H1 (cell line): ENCODE measurements around the gene NDFIP2. TPM values are rescaled to one million over a fixed set of nuclear protein-coding genes. Genes with fewer than 3 reads are reported as not detected.

Experiments
- CTCF ChIA-PET: fragments of 300-600 bp; sonication (Branson Sonifier 250); formaldehyde crosslinking; loops from one replicate; lab custom pipeline; 2021; ENCODE audit not compliant: partially characterized antibody; lab: Charles Lee
- POLR2A ChIA-PET: fragments of 300-600 bp; sonication (Branson Sonifier 250); formaldehyde crosslinking; loops from one replicate; lab custom pipeline; 2021; ENCODE audit warnings: inconsistent platforms; ENCODE audit not compliant: partially characterized antibody; lab: Charles Lee
- DNase-seq, 2 experiments: peaks; one replicate each; pipeline versions ENCODE4 v3.0.0 to v3.0.0-alpha.2; 2010 to 2022; ENCODE audit warnings: low spot score in 2 of 2, low read depth in 1 of 2, mixed read lengths in 1 of 2
- FAIRE-seq: peaks from 2 replicates; lab custom pipeline; 2011; peaks lifted over from hg19 to GRCh38; lab: Jason Lieb, UNC
- H2AFZ ChIP-seq: 2 replicates; pipeline ENCODE4 v1.8.1; 2012; ENCODE audit warnings: low read length, inconsistent platforms
- H2AK5ac ChIP-seq: 2 replicates; pipeline ENCODE4 v1.6.1; 2013; ENCODE audit warnings: low read depth, low read length
- H2BK120ac ChIP-seq: replicated peaks from 2 replicates; pipeline ENCODE3; 2013; ENCODE audit warnings: low read depth, low read length, inconsistent platforms
- H2BK12ac ChIP-seq: 2 replicates; pipeline ENCODE4 v1.6.1; 2013; ENCODE audit warnings: low read depth, low read length
- H2BK15ac ChIP-seq: 2 replicates; pipeline ENCODE4 v1.6.1; 2013; ENCODE audit warnings: low read length
- H2BK20ac ChIP-seq: 2 replicates; pipeline ENCODE4 v1.6.1; 2013; ENCODE audit warnings: low read length
- H2BK5ac ChIP-seq: 2 replicates; pipeline ENCODE4 v1.6.1; 2013; ENCODE audit warnings: low read depth, low read length
- H3K14ac ChIP-seq: 2 replicates; pipeline ENCODE4 v1.6.1; 2013; ENCODE audit warnings: inconsistent platforms; ENCODE audit not compliant: insufficient read length
- H3K18ac ChIP-seq: 2 replicates; pipeline ENCODE4 v1.6.1; 2013; ENCODE audit warnings: low read length; ENCODE audit errors: extremely low read depth
- H3K23ac ChIP-seq: 2 replicates; pipeline ENCODE4 v1.6.1; 2013; ENCODE audit warnings: inconsistent platforms; ENCODE audit not compliant: insufficient read length
- H3K23me2 ChIP-seq: 2 replicates; pipeline ENCODE4 v1.6.1; 2013; ENCODE audit warnings: low read depth, low read length
- H3K27ac ChIP-seq: 2 replicates; pipeline ENCODE4 v1.6.1; 2011; ENCODE audit warnings: low read depth, low read length, inconsistent platforms
- H3K27me3 ChIP-seq, 4 experiments: replicated peaks in 1 of 4; 1 replicate in 1 of 4; 2 replicates in 3 of 4; pipeline versions ENCODE4 v1.6.1 to v1.8.1; 2011 to 2013; ENCODE audit warnings: low read length in 3 of 4, mild to moderate bottlenecking in 3 of 4, inconsistent platforms in 2 of 4, mixed read lengths in 2 of 4, moderate library complexity in 1 of 4; ENCODE audit not compliant: control insufficient read depth in 3 of 4, insufficient read depth in 3 of 4; ENCODE audit errors: extremely low read depth in 1 of 4
- H3K36me3 ChIP-seq, 4 experiments: 2 replicates each; pipeline versions ENCODE4 v1.6.1 to v1.8.1; 2011 to 2013; ENCODE audit warnings: mild to moderate bottlenecking in 4 of 4, low read length in 3 of 4, moderate library complexity in 2 of 4, control low read depth in 1 of 4, inconsistent platforms in 1 of 4; ENCODE audit not compliant: insufficient read depth in 4 of 4, control insufficient read depth in 2 of 4
- H3K4ac ChIP-seq: replicated peaks from 2 replicates; pipeline ENCODE3; 2013; ENCODE audit warnings: low read length, low read depth, mixed read lengths, inconsistent platforms; ENCODE audit not compliant: insufficient read length
- H3K4me1 ChIP-seq, 4 experiments: replicated peaks in 1 of 4; 1 replicate in 1 of 4; 2 replicates in 3 of 4; pipeline versions ENCODE4 v1.6.1 to v1.8.1; 2011 to 2013; ENCODE audit warnings: low read length in 3 of 4, inconsistent platforms in 2 of 4, mixed read lengths in 1 of 4; ENCODE audit not compliant: insufficient read depth in 4 of 4, control insufficient read depth in 3 of 4
- H3K4me2 ChIP-seq, 2 experiments: 2 replicates each; pipeline versions ENCODE4 v1.6.1 to v1.8.1; 2011 to 2013; ENCODE audit warnings: low read depth in 2 of 2, low read length in 2 of 2, control low read depth in 1 of 2, inconsistent platforms in 1 of 2, mild to moderate bottlenecking in 1 of 2; ENCODE audit not compliant: insufficient read depth in 1 of 2
- H3K4me3 ChIP-seq, 4 experiments: fragments of 200-600, 300-600 bp in 1 of 4; sonication (generic), shearing (Covaris generic), sonication (Bioruptor Twin) in 1 of 4; 2 replicates each; pipeline versions ENCODE4 v1.5.1 to v1.8.1; 2011 to 2016; ENCODE audit warnings: low read length in 4 of 4, low read depth in 3 of 4, control low read depth in 2 of 4, inconsistent platforms in 2 of 4, mild to moderate bottlenecking in 2 of 4, mixed read lengths in 1 of 4, moderate library complexity in 1 of 4; ENCODE audit not compliant: insufficient read depth in 2 of 4; ENCODE audit errors: extremely low read depth in 1 of 4
- H3K56ac ChIP-seq: replicated peaks from 2 replicates; pipeline ENCODE3; 2013; ENCODE audit warnings: low read depth, mild to moderate bottlenecking, mixed read lengths, low read length, inconsistent platforms; ENCODE audit not compliant: insufficient read length
- H3K79me1 ChIP-seq: 2 replicates; pipeline ENCODE4 v1.6.1; 2013; ENCODE audit warnings: low read depth, low read length, control low read depth
- H3K79me2 ChIP-seq, 2 experiments: 2 replicates each; pipeline versions ENCODE4 v1.6.1 to v1.8.1; 2012 to 2013; ENCODE audit warnings: low read length in 2 of 2, mild to moderate bottlenecking in 2 of 2, inconsistent platforms in 1 of 2; ENCODE audit not compliant: insufficient read depth in 2 of 2, control insufficient read depth in 1 of 2
- H3K9ac ChIP-seq, 4 experiments: replicated peaks in 1 of 4; 1 replicate in 1 of 4; 2 replicates in 3 of 4; pipeline versions ENCODE4 v1.6.1 to v1.8.1; 2011 to 2013; ENCODE audit warnings: low read depth in 3 of 4, low read length in 3 of 4, control low read depth in 2 of 4, mild to moderate bottlenecking in 2 of 4, moderate library complexity in 2 of 4, inconsistent platforms in 1 of 4; ENCODE audit errors: extremely low read depth in 1 of 4
- H3K9me3 ChIP-seq, 2 experiments: 2 replicates each; pipeline versions ENCODE4 v1.6.1 to v1.8.1; 2012 to 2013; ENCODE audit warnings: mild to moderate bottlenecking in 2 of 2, moderate library complexity in 2 of 2, control low read depth in 1 of 2, inconsistent platforms in 1 of 2, low read depth in 1 of 2, low read length in 1 of 2, mixed read lengths in 1 of 2; ENCODE audit not compliant: insufficient read depth in 2 of 2
- H4K20me1 ChIP-seq, 2 experiments: replicated peaks in 1 of 2; 2 replicates each; pipeline versions ENCODE3 to v1.8.1; 2011 to 2013; ENCODE audit warnings: inconsistent platforms in 2 of 2, low read length in 2 of 2, mild to moderate bottlenecking in 1 of 2; ENCODE audit not compliant: insufficient read depth in 2 of 2, control insufficient read depth in 1 of 2
- H4K5ac ChIP-seq: 2 replicates; pipeline ENCODE4 v1.6.1; 2013; ENCODE audit warnings: low read length, low read depth, mixed read lengths, inconsistent platforms; ENCODE audit not compliant: insufficient read length
- H4K8ac ChIP-seq: 2 replicates; pipeline ENCODE4 v1.8.0; 2013; ENCODE audit warnings: mild to moderate bottlenecking, moderate library complexity, low read length, inconsistent platforms; ENCODE audit not compliant: insufficient read depth; ENCODE audit errors: extremely low read depth
- H4K91ac ChIP-seq: replicated peaks from 2 replicates; pipeline ENCODE3; 2013; ENCODE audit warnings: low read length, mixed read lengths, inconsistent platforms; ENCODE audit not compliant: insufficient read length
- BACH1 ChIP-seq: IDR thresholded peaks from 2 replicates; pipeline ENCODE4 v1.6.1; 2012; ENCODE audit warnings: low read length, improper control_type of control experiment
- CTBP2 ChIP-seq: IDR thresholded peaks from 2 replicates; pipeline ENCODE4 v1.7.0; 2011; ENCODE audit warnings: borderline replicate concordance, mild to moderate bottlenecking, moderate library complexity, mixed read lengths, low read length; ENCODE audit not compliant: insufficient read depth, insufficient read length
- EGR1 ChIP-seq: IDR thresholded peaks from 2 replicates; pipeline ENCODE4 v1.6.1; 2011; ENCODE audit warnings: low read depth, low read length, borderline replicate concordance
- EZH2 ChIP-seq: fragments of 200-600 bp; sonication (generic); IDR thresholded peaks from 2 replicates; pipeline ENCODE4 v1.7.1; 2012; ENCODE audit warnings: low read depth, mild to moderate bottlenecking, moderate library complexity, low read length, inconsistent platforms; ENCODE audit not compliant: severe bottlenecking
- JUN ChIP-seq: IDR thresholded peaks from 2 replicates; pipeline ENCODE4 v1.6.1; 2011; ENCODE audit warnings: low read depth, mild to moderate bottlenecking, improper control_type of control experiment, low read length
- RFX5 ChIP-seq: IDR thresholded peaks from 2 replicates; pipeline ENCODE4 v1.6.1; 2011; ENCODE audit warnings: low read depth, low read length, improper control_type of control experiment, borderline replicate concordance
- SIN3A ChIP-seq, 2 experiments: IDR thresholded peaks in 1 of 2; conservative IDR thresholded peaks in 1 of 2; 2 replicates each; pipeline ENCODE4 v1.6.1; 2011 to 2012; ENCODE audit warnings: low read length in 2 of 2, improper control_type of control experiment in 1 of 2, low read depth in 1 of 2, mild to moderate bottlenecking in 1 of 2
- SUZ12 ChIP-seq: fragments of 200-600 bp; sonication (generic); IDR thresholded peaks from 2 replicates; pipeline ENCODE4 v1.6.1; 2012; ENCODE audit warnings: mild to moderate bottlenecking, inconsistent platforms, low read length, moderate library complexity, mixed read lengths
- WGBS, 2 experiments: shearing (Covaris generic) in 1 of 2; methylation state at CpG; one replicate each; pipeline versions ENCODE4 v1.1.6 to v1.1.7; 2013 to 2015; ENCODE audit warnings: low lambda C conversion rate in 2 of 2, mixed read lengths in 2 of 2, inconsistent platforms in 1 of 2, low coverage in 1 of 2, missing lambda C conversion rate in 1 of 2; ENCODE audit not compliant: insufficient replicate concordance in 2 of 2, insufficient coverage in 1 of 2, insufficient read length in 1 of 2; ENCODE audit errors: extremely low coverage in 1 of 2, missing lambda C conversion rate in 1 of 2; 5-methylcytosine and 5-hydroxymethylcytosine counted together
- polyA plus RNA-seq, 7 experiments: library from polyadenylated mRNA; depleted of rRNA in 3 of 7; stranded (reverse) in 5 of 7; unstranded in 2 of 7; fragments of >200 nt in 5 of 7; fragments of 200-250 nt in 2 of 7; gene quantifications; 1 replicate in 5 of 7; 2 replicates in 1 of 7; 4 replicates in 1 of 7; pipeline versions ENCODE4 v1.2.1 to v1.2.3, GENCODE V29; 2011 to 2013; ENCODE audit warnings: missing spikeins in 2 of 7, mixed read lengths in 2 of 7
- total RNA-seq: library from RNA; stranded (reverse); fragmentation: NEBNext Ultra II Directional; extraction: Animal tissue kit (Norgen Biotek cat#: 25700); gene quantifications from 2 replicates; pipeline ENCODE4 v1.2.1, GENCODE V29; 2021

Gene NDFIP2
- total and polyA plus RNA-seq, 2 of the 8 experiments (the other 6 are each of a cell fraction or from before 2014, with no cell fraction given): 11.1 to 32.9 TPM

- no peak for FAIRE-seq
These were observed 24.1 kb upstream of the NDFIP2 start for GRCh38 chr13:79456656-79457365.

More at GRCh38 chr13:79456656-79457365, 24.1 kb upstream of the NDFIP2 start:
- H3K4me1 ChIP-seq: 0 out of 7 replicates have a peak, but pooled peaks cover 0 to under 1% (median 0%) of the 10 kb centered on the region in 4 experiments
- no peak overlapping the region for H2BK120ac ChIP-seq
- no peak overlapping the region for H3K56ac ChIP-seq
- no peak overlapping the region for H3K14ac ChIP-seq
- no peaks in the 10 kb centered on the region for H3K36me3 ChIP-seq
- no peaks in the 10 kb centered on the region for H3K79me2 ChIP-seq
- H3K18ac ChIP-seq: no peak overlapping the region
- no peak overlapping the region for H4K5ac ChIP-seq
- H3K23me2 ChIP-seq: no peaks in the 10 kb centered on the region
- no peak overlapping the region for H2AK5ac ChIP-seq
- 86% methylated on average over 1 of the region's 1 CpG; no CpG with 5 or more reads in 1 of the 2 experiments for WGBS, 2 experiments
- TF ChIP-seq SIN3A (conservative IDR thresholded peaks at IDR 0.05 in 1 of 2, IDR thresholded peaks at IDR 0.05 in 1 of 2; ENCODE audit: low read depth in 1 of 2, low read length in 2 of 2): no peak
- TF ChIP-seq EGR1: no peak
- TF ChIP-seq EZH2: no peak
- TF ChIP-seq JUN: no peak
- TF ChIP-seq RFX5: no peak
- no peak for TF ChIP-seq BACH1
- no peak for TF ChIP-seq CTBP2
- TF ChIP-seq SUZ12: no peak
- TF ChIP-seq, all 59 proteins: peak for 0
- Histone ChIP-seq H3K27me3 (no peaks in the 10 kb centered on the region), H3K4ac (no peak overlapping the region), H3K4me2 (no peak overlapping the region), H2BK20ac (no peak overlapping the region), H3K9ac (no peak overlapping the region), H4K91ac (no peak overlapping the region), H3K27ac (no peak overlapping the region), H2BK12ac (no peak overlapping the region), H3K9me3 (no peaks in the 10 kb centered on the region), H3K4me3 (no peak overlapping the region), H3K79me1 (no peaks in the 10 kb centered on the region), H4K8ac (no peak overlapping the region), H3K23ac (no peak overlapping the region), H2BK5ac (no peak overlapping the region), H2BK15ac (no peak overlapping the region), H4K20me1 (no peaks in the 10 kb centered on the region), H2AFZ (no peak overlapping the region)
- ChIA-PET POLR2A (no interaction called here), CTCF (interaction anchor here (0.7 to 3.5 kb wide), 2 partner anchors 21 to 32 kb away, joined by 6 to 19 read pairs; no protein-coding TSS in a partner anchor)
- DNase-seq: no peak
